ENCODE results near the gene NDUFAB1.
A peak's percentile ranks its signal among the peaks of the same experiment; 100 is the strongest.
"Not testable (repeated sequence)": the region's sequence is repeated elsewhere in the genome, so short reads cannot be mapped to it uniquely, and the experiment has no call there.

Gene NDUFAB1

DNA sequence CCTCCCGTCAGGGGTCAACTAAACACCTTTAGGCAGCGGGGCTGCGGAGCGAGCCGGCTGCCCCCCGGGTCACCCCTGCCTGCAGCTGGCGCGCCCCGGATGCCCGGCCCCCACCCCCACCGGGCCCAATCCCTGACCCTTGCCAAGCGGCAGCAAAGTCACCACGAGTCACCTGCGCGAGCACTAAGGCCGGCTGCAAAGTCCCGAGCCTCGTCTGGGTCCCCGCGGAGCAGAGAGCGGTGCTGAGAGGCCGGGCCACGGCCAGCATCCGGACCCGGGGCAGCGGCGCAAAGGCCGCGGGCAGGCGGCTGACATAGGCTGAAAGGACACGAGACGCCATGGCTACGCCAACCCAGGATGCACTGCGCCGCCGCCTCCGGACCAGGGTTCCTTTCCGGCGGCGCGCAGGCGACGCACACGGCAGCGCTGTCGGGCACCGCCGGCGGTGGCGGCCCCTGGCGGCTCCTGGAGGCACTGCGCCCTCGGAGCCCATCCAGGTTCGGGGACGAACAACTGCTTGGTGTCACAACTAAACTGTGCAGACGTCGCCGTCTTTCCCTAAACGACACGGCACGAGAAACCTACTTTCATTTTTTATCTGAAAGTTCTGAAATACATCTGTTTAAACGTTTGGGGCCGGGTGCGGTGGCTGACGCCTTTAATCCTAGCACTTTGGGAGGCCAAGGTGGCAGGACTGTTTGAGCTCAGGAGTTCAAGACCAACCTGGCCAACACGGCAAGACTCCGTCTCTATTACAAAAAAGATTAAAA, at the start of gene NDUFAB1:
Gene NDUFAB1, minus strand, starts transcription at position 366 of the 770 bp plus-strand sequence. Its CDS starts 26 bp downstream, at position 340.
- peak; percentile 87 for DNase-seq

DNA sequence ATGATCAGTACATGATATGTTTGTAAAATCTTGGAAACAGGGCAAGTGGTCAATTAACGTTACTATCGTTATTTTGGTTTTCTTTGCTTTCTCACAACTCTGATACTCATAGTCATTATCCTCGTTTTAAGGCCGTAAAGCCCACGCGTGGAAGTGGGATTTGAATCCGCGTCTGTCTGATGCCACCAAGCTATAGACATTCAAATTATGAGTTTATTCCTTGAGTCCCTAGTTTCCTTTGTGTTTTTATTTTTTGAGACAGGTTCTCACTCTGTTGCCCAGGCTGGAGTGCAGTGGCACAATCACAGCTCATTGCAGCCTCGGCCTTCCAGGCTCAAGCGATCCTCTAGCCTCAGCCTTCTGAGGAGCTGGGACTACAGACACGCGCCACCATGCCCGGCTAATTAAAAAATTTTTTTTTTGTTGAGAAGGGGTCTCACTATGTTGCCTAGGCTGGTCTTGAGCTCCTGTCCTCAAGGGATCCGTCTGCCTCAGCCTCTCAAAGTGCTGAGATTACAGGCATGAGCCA, 46.2 kb upstream of the NDUFAB1 start:
- DNase-seq = no peak

DNA sequence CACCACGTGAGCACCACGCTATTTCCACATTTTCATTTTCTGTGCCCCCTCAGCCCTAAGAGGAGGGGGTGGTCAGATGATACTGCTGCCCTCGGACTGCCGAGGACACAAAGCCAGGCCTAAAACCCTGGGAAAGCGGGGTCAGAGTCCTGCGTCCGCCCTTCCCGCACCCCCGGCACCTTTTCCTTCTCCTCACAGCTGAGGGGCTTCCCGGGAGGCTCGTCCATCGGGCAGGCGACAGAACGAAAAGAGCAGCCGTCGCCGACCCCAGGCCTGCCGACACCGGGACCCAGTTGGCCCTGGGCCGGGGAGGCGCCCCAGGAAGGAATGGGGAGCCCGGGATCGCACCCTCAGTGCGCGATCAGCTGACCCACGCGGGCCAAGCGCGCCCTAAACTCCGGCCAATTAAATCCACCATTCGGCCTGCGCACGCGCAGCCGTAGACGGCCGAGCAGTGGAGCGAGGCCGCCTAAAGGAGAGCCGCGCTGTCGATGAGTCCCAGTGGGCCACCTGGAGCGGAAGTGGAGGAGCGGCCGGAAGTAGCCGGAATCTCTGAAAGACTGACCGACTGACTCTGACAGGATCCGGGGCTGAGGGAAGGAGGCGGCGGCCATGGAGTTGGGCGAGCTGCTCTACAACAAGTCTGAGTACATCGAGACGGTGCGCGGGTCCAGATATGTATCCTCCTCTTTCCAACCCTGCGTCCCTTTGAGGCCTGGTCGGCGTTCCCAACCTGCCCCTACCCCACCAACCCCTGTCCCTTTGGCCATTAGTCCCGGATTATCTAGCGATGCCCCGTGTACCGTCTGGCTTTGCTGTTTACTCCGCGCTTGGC, 45.0 kb upstream of the NDUFAB1 start, which contains the start of the genes DCTN5 and PALB2:
Gene DCTN5, plus strand, starts transcription at position 536 of the 835 bp plus-strand sequence. Its CDS starts 77 bp downstream, at position 613.
Gene PALB2, minus strand, starts transcription at position 380 of the 835 bp plus-strand sequence. Its CDS starts 153 bp downstream, at position 227.
- DNase-seq = peak; percentile 68

DNA sequence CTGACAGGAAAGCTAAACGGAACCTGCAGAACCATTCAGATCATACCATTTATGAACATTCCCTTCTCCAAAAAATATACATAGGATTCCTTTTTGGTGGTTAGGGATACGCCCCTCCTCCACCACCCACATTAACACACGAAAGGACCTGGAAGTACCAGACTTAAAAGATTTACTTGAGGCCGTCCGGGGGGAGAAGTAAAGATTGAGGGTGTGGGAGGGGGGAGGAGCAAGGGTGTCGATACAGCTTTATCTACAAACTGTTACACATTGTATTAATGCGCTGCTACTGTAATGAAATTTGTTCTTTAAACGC, 44.5 kb upstream of the NDUFAB1 start:
- DNase-seq = no peak

DNA sequence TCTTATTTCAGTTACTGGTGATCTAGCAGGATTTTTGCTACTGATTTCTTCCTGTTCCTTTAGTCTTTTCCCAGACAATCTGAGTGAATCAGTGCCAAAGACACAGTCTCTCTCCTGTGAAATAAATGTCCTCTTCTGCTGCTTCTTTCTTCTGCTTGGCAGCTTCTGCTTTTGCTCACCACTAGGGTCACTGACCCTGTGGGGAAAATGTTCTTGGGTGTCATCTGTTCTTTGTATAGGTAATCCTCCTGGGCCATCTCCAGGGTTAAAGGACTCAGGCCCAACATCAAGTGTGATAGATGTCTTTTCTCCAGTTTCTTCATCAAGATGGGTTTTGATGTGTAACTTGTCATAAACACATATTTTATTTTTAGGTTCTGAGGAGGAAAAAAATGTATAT, 39.8 kb upstream of the NDUFAB1 start:
- no peak for DNase-seq

DNA sequence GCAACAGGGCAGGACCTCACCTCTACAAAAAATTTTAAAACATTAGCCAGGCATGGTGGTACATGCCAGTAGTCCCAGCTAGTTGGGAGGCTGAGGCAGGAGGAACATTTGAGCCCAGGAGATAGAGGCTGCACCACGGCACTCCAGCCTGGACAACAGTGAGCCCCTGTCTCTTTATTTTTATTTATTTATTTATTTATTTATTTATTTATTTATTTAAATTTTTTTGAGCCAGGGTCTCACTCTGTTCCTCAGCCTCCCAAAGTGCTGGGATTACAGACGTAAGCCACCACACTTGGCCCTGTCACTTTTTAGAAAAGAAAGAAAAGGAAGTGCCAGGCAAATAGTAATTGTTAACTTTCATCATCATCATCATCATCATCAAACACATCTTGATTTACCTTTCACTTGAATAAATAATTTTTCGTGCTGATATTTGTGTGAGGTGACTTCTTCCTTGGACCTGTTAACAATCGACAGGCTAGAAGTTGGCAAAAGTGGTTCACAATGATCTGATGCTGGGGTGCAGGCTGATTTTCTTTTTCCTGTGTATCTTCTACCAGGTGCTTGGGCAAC, 38.4 kb upstream of the NDUFAB1 start:
- DNase-seq = no peak

DNA sequence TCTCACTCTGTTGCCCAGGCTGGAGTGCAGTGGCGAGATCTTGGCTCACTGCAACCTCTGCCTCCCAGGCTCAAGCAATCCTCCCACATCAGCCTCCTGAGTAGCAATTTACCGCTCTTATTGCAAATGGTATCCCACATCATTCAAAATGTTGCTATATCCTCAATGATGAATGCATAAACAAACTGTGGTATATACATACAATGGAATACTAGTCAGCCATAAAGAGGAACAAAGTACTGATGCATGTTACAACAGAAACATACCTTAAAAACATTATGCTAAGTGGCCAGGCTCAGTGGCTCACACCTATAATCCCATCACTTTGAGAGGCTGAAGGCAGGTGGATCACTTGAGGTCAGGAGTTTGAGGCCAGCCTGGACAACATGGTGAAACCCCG, 35.8 kb upstream of the NDUFAB1 start:
- DNase-seq = not testable (repeated sequence)

DNA sequence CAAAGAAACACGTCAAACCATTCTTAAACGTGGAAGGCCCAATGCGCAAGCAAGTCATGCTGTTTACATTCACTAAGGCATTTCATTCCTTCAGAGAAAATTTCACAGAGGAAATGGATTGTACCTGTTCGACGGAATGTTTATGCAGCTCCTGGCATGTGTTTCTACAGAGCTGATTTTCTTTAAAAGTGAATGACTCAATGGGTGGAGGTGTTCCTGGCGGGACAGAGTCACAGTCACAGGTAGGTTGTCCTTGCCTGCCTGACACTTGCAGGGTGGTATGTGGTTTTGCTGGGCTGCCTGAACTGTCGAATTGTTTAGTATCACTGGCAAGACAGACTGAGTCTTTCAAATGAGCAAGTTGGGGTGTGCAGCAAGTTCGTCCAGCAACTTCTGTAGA, 33.4 kb upstream of the NDUFAB1 start:
- no peak for DNase-seq

DNA sequence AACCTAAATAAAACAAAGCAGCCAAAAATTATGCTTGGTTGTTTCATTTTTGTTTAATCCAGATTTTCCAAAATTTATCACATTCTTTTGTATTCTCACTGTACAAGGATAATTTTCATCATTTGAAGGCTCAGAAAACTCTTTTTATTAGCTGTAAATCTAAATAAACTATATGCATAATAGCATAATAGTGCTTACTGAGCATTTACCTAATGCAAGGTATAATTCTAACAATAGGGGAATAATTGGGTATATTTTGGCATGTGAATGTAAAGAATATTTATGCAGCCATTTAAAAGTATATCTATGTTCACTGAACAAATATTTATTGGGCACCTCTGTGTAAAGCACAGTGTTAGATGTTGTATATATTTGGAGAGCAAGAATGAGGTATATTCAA, 28.0 kb upstream of the NDUFAB1 start:
- DNase-seq = no peak

DNA sequence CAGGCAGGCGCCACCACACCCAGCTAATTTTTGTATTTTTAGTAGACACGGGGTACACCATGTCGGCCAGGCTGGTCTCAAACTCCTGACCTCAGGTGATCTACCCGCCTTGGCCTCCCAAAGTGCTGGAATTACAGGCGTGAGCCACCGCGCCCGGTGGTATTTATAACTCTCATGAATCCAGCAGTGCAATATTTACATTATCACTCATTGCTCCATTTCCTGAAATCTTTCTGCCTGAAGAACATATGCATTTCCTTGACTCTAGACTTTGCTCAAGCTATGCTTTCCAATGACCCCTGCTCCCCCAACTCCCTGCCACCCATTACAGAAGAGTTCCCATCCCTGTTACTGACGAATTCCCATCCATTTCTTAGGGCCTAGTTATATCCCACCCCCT, 19.7 kb upstream of the NDUFAB1 start:
- no peak for DNase-seq

DNA sequence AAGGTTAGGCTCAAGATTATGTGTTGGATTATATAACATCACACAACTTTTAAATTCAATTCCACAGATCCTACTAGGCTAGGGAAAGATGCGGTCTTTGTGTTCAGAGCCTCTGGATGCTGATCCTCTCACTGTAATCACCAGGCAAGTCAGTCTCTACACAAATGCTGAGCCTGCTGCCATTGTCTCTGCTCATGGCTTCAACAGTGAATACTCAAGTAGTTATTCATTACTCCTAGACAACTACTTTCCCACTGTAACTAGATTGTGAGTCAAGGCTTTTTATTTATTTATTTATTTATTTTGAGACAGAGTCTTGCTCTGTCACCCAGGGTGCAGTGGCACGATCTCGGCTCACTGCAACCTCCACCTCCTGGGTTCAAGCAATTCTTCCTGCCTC, 15.8 kb upstream of the NDUFAB1 start:
- DNase-seq = no peak

DNA sequence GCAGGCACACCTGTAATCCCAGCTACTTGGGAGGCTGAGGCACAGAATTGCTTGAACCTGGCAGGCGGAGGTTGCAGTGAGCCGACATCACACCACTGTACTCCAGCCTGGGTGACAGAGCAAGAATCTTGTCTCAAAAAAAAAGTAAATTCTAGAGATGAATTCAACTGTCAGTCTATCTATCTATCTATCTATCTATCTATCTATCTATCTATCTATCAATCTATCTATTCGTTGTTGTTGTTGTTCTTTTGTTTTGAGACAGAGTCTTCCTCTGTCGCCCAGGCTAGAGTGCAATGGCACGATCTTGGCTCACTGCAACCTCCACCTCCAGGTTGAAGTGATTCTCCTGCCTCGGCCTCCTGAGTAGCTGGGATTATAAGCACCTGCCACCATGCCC, 14.8 kb upstream of the NDUFAB1 start:
- not testable (repeated sequence) for DNase-seq

DNA sequence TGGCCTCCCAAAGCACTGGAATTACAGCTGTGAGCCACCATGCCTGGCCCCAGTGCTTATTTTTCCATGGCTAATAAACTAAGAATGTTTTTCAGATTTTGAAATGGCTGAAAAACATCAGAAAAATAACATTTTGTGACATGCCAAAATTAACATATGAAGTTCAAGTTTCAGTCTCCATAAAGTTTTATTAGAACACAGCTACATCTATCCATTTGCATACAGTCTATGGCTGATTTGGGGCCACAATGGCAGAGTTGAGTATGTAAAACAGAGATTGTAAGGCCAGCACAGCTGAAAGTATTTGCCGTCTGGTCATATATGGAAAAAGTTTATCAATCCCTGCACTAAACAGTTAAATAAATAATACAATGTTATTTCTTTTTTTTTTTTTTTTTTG, 13.8 kb upstream of the NDUFAB1 start:
- no peak for DNase-seq

DNA sequence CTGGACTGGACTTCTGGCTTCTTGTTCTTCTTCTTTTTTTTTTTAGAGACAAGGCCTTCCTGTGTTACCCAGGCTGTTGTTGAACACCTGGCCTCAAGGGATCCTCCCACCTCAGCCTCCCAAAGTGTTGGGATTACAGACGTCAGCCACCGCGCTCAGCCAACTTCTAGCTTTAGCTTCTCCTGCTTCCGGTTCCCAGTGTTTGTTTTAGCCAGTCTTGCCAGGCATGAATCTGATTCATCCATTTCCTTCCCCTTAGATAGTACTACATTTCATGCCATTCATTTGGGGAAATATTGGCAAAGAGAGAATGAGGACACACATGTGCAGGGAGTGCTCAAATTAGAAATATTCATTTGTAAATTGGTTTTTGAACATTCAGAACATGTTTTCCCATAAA, 12.1 kb upstream of the NDUFAB1 start:
- DNase-seq = no peak

DNA sequence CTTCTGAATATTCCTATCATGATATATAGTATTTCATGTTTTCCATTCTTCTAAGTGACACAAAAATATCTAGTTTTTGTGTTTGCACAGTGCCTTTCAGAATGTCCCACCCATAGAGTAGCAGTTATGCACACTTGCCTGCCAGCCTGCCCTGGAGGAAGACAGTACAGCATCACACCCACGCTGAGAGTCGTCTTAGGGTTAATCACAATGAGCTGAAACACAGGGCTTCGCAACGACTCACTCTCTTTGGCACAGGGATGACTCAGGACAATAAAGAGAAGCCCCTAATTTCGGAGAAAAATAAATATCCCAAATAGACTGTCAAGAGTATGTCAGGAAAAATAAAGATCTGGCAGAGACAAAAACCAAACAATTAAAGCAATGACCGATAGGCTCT, 11.6 kb upstream of the NDUFAB1 start:
- DNase-seq = no peak

DNA sequence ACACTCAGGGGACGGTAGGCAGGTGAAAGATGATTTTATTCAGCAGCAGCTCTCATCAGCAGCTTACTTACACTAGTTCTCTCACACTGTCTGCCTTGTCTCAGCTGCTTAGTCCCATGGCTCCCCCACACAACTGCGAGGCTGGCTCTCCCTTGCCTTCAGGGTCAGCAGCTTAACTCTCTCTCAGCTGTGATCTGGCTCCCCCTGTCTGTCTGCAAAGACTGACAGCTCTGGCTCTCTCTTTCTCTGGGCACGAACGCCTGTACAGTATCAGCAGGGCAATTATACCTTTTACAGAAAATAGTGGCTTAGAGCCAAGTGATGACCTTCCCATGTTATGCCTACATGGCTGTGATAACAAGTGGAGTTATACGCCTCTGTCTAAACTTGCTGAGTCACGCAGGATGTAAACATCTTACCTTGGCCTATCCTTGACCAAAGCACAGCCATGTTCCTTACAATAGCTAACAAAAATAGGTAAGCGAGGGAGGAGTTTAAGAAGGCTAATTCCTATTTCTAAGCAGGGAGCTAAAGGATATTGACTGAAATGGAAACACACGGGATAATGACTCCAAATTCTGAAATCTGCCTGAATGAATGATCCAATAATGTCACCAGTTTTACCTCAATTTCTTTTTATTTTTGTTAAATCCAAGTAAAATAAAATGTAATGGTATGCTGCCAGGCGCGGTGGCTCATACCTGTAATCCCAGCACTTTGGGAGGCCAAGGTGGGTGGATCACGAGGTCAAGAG, 1.1 kb upstream of the NDUFAB1 start:
- no peak for DNase-seq

DNA sequence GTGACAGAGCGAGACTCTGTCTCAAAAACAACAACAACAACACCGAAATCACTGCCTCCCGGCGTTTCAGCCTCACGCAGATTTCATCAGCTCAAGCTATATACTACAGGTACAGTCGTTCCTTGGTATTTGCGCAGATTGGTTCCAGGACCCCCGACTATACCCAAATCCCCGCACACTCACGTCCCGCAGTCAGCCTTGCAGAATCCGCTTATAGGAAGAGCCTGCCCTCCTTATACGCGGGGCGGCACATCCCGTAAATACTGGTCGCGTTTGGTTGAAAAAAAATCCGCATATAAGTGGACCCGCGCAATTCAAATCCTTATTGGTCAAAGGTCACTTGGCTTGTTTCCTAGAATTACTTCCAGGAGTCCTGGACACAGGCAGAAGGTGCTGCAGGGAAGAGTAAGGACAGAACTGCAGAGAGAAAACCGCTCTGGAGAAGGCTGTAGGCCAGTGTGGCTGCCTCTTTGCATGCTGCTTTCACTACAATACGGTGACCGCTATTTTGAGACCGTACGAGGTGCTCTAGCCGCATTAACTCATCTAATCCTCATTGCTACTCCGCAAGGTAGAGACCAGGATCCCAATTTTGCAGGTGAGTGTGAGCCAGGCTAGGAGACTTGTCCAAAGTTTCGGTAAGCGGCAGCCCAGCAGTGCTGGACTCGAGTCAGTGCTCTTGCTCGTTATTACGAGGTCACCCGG, 718 bp downstream of the NDUFAB1 start:
- DNase-seq = no peak

DNA sequence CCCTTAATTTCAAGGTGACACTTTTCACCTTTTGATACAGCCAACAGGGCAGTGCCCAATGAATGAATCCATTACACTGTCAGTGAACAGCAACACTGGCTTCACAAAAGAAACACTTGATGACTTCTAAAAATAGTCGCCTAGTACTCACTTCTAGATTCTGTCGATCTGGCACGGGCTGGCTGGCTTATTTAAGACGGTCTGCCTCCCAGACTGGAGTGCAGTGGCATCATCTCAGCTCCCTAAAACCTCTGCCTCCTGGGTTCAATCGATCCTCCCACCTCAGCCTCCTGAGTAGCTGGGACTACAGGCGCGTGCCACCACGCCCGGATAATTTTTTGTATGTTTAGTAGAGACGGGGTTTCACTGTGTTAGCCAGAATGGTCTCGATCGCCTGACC, 1.9 kb downstream of the NDUFAB1 start:
- DNase-seq = no peak

DNA sequence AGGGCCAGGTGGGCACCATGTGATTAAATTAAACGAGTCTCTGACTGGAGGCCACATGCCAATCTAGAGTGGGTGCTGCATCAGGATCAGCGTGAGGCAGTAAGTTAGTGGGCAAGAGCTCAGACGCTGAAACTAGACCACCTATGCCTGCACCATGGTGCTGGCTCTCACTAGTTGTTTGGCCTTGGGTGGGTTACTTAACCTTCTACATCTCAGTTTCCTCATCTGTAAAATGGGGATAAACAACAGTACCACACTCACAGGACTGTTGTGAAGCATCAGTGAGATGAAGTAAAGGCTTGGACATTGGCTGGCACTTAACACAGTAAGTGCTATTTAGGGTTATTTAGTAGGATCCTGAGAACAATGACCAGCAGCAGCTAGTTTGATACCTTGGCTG, 5.9 kb downstream of the NDUFAB1 start:
- DNase-seq = no peak

DNA sequence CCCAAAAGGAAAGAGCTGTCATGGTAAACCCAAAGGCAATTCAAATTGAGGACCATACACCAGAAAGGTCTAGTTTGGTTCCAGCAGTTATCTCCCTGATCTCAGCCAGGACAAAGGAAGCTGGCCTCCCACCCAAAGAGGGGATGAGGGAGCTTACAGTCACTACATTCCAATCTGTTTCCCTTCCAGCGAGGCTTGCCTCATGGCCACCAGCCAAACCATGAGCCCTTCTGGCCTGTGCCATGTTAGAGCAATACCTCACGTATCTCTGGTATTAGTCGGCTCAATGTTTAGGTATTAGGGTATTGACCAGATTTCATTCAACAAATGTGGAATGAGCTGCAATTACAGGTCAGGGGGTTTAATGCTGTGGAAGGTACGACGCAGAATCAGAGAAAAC, 8.4 kb downstream of the NDUFAB1 start:
- no peak for DNase-seq

DNA sequence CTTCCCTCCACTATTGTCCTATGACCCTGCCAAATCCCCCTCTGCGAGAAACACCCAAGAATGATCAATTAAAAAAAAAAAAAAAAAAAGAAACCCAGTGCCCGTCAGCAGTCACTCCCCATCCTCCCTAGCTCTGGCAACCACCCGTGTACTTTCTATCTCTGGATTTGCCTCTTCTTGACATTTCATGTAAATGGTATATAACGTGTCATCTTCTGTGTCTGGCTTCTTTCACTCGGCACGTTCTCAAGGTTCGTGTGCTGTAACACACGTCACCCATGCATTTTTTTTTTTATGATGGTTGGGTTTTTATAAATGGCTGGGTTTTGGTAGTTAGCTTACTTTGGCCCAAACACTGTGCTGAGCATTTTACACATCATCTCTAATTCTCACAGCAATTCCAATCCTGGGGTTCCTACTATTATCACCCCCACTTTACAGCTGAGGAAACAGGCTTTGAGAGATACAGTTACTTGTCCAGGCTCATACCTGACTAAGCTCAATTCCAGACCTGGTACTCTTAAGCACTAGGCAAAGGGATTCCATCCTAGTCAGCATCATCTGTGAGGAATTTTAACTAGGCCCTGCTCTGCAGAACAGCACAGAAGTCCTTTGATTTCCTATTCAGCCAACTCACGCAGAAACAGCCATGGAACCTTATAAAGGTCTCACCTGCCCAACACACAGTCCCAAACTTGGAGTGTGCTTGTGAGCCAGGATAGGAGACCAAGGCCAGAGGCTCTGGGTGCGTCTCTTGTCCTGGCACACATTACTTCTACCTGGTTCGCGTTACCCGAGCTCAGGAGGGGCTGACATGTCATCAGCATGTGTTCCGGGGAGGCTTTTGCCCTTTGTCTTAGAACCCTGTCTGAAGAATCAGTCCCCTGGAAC, 11.7 kb downstream of the NDUFAB1 start:
- no peak for DNase-seq

Data from KG1 (cell line).